ENCODE results near the gene PHF21A. TPM values are rescaled to one million over a fixed set of nuclear protein-coding genes. Genes with fewer than 3 reads are reported as not detected.

PHF21A gene
- total and polyA plus RNA-seq, 10 of the 15 experiments (the other 5 are each of a cell fraction or from before 2014, with no cell fraction given), result 2.6 to 37.2 (median 16.0) TPM

DNA sequence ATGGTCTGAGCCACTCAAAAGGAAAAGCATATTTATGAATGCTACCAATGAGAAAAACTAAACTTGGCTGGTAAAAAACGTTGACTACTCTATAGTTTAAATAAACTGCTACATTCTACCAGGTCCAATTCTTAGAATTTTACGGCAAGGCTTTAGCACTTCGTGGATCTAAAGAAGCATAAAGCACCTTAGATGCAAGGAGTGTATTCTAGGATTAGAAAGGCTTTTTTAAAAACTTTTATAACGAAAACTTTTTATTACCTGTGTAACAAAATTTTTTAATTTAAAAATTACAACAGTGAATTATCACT, 13.9 kb downstream of the PHF21A start:
- Histone ChIP-seq H3K36me3 (ENCODE audit: control insufficient read depth in 2 of 2, insufficient read depth in 2 of 2, low read length in 1 of 2) (no peaks in the 10 kb centered on the region), H3K4me3 (no peak overlapping the region), H3K9ac (ENCODE audit: control insufficient read depth, insufficient read depth, low read length) (no peak overlapping the region), H4K20me1 (ENCODE audit: control insufficient read depth, insufficient read depth) (no peaks in the 10 kb centered on the region), H3K4me1 (ENCODE audit: control insufficient read depth, insufficient read depth, low read length) (no peaks in the 10 kb centered on the region), H3K79me2 (ENCODE audit: control insufficient read depth, insufficient read depth, low read length) (peaks cover 30% of the 10 kb centered on the region), H3K27ac (ENCODE audit: control insufficient read depth, insufficient read depth) (no peak overlapping the region), H3K27me3 (replicated peaks in 1 of 2; ENCODE audit: control insufficient read depth in 2 of 2, insufficient read depth in 2 of 2, low read length in 1 of 2) (no peaks in the 10 kb centered on the region), H3K9me3 (replicated peaks; ENCODE audit: control insufficient read depth, insufficient read depth, low read length) (no peaks in the 10 kb centered on the region), H2AFZ (ENCODE audit: control insufficient read depth, low read depth, low read length) (no peak overlapping the region), H3K4me2 (ENCODE audit: control insufficient read depth, insufficient read depth) (no peak overlapping the region)
- 94% methylated on average over 4 of the region's 4 CpGs for WGBS (ENCODE audit: insufficient coverage, insufficient replicate concordance, low lambda C conversion rate, missing lambda C conversion rate)
- FAIRE-seq, result no peak
- ChIA-PET CTCF (no interaction called here), RAD21 (ENCODE audit: unreplicated experiment) (interaction anchor here (1.8 kb wide), 1 partner anchor 9 kb away, joined by 3 read pairs; no protein-coding TSS in a partner anchor), POLR2A (interaction anchor here (9.4 kb wide), 1 partner anchor 8 kb away, joined by 96 read pairs; no protein-coding TSS in a partner anchor), SMC1A (ENCODE audit: uncharacterized antibody, unreplicated experiment) (interaction anchor here (6.9 kb wide), 1 partner anchor 8 kb away, joined by 137 read pairs; no protein-coding TSS in a partner anchor)
- in situ Hi-C loops (cut with MboI), result no loop called here
- DNase-seq (ENCODE audit: low read depth, low spot score), result no peak
- intact Hi-C loops (cut with micrococcal nuclease; ENCODE audit: unreplicated experiment), result no loop called here
- ATAC-seq, result no peak
- BruUV-seq (replicated peaks), result no TSS peak
- TF ChIP-seq NRF1 (conservative IDR thresholded peaks at IDR 0.05; ENCODE audit: low read depth, low read length) (no peak), TCF3 (IDR thresholded peaks at IDR 0.05; ENCODE audit: borderline replicate concordance, insufficient read depth, low read depth, low read length) (no peak), SUPT20H (IDR thresholded peaks at IDR 0.05; ENCODE audit: borderline replicate concordance, control insufficient read depth, low read depth, low read length) (no peak), GABPA (IDR thresholded peaks at IDR 0.05; ENCODE audit: low read depth) (no peak), PML (IDR thresholded peaks at IDR 0.05; ENCODE audit: low read length) (no peak), SRF (IDR thresholded peaks at IDR 0.05; ENCODE audit: low read depth in 2 of 2, low read length in 2 of 2) (no peak), KLF5 (IDR thresholded peaks at IDR 0.05; ENCODE audit: partially characterized antibody) (no peak), LARP7 (IDR thresholded peaks at IDR 0.05) (no peak), HDGF (IDR thresholded peaks at IDR 0.05) (no peak), PAX5 (IDR thresholded peaks at IDR 0.05; ENCODE audit: borderline replicate concordance, low read depth, low read length) (no peak), SIX5 (IDR thresholded peaks at IDR 0.05; ENCODE audit: low read depth, low read length, severe bottlenecking) (no peak)
- TF ChIP-seq, protein P1, sequence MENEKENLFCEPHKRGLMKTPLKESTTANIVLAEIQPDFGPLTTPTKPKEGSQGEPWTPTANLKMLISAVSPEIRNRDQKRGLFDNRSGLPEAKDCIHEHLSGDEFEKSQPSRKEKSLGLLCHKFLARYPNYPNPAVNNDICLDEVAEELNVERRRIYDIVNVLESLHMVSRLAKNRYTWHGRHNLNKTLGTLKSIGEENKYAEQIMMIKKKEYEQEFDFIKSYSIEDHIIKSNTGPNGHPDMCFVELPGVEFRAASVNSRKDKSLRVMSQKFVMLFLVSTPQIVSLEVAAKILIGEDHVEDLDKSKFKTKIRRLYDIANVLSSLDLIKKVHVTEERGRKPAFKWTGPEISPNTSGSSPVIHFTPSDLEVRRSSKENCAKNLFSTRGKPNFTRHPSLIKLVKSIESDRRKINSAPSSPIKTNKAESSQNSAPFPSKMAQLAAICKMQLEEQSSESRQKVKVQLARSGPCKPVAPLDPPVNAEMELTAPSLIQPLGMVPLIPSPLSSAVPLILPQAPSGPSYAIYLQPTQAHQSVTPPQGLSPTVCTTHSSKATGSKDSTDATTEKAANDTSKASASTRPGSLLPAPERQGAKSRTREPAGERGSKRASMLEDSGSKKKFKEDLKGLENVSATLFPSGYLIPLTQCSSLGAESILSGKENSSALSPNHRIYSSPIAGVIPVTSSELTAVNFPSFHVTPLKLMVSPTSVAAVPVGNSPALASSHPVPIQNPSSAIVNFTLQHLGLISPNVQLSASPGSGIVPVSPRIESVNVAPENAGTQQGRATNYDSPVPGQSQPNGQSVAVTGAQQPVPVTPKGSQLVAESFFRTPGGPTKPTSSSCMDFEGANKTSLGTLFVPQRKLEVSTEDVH (IDR thresholded peaks at IDR 0.05; ENCODE audit: low read depth, partially characterized antibody), result no peak
- TF ChIP-seq, protein P2, sequence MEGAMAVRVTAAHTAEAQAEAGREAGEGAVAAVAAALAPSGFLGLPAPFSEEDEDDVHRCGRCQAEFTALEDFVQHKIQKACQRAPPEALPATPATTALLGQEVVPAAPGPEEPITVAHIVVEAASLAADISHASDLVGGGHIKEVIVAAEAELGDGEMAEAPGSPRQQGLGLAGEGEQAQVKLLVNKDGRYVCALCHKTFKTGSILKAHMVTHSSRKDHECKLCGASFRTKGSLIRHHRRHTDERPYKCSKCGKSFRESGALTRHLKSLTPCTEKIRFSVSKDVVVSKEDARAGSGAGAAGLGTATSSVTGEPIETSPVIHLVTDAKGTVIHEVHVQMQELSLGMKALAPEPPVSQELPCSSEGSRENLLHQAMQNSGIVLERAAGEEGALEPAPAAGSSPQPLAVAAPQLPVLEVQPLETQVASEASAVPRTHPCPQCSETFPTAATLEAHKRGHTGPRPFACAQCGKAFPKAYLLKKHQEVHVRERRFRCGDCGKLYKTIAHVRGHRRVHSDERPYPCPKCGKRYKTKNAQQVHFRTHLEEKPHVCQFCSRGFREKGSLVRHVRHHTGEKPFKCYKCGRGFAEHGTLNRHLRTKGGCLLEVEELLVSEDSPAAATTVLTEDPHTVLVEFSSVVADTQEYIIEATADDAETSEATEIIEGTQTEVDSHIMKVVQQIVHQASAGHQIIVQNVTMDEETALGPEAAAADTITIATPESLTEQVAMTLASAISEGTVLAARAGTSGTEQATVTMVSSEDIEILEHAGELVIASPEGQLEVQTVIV (IDR thresholded peaks at IDR 0.05; ENCODE audit: borderline replicate concordance, partially characterized antibody), result no peak

All from GM12878 (cell line).